DOHH2 (cell line): ENCODE results near the gene BPIFA3.

Experiments
- H3F3A ChIP-seq: fragments of 200-600 bp; sonication (generic), shearing (Covaris generic); 2 replicates; pipeline ENCODE4 v1.6.0; 2016; ENCODE audit warnings: antibody characterized with exemption, mild to moderate bottlenecking; ENCODE audit not compliant: control insufficient read depth, insufficient read depth
- H3K27ac ChIP-seq: fragments of 200-600 bp; sonication (generic); 2 replicates; pipeline ENCODE4 v1.5.1; 2014; ENCODE audit warnings: low read depth, mild to moderate bottlenecking, low read length, moderate library complexity
- H3K27me3 ChIP-seq: fragments of 200-600 bp; sonication (generic); 2 replicates; pipeline ENCODE4 v1.6.1; 2014; ENCODE audit warnings: mild to moderate bottlenecking, low read length, mixed read lengths; ENCODE audit not compliant: control insufficient read depth
- H3K36me3 ChIP-seq: fragments of 200-600 bp; sonication (generic); 2 replicates; pipeline ENCODE4 v1.6.1; 2014; ENCODE audit warnings: mild to moderate bottlenecking, low read length, moderate library complexity, mixed read lengths; ENCODE audit not compliant: control insufficient read depth
- H3K4me1 ChIP-seq: fragments of 200-600 bp; sonication (generic); 2 replicates; pipeline ENCODE4 v1.6.1; 2014; ENCODE audit warnings: mild to moderate bottlenecking, low read length, mixed read lengths; ENCODE audit not compliant: control insufficient read depth
- H3K4me2 ChIP-seq: fragments of 200-600 bp; sonication (generic); 2 replicates; pipeline ENCODE4 v1.6.0; 2014; ENCODE audit warnings: mild to moderate bottlenecking, low read length, moderate library complexity
- H3K4me3 ChIP-seq: fragments of 200-600 bp; sonication (generic); 2 replicates; pipeline ENCODE4 v1.5.1; 2014; ENCODE audit warnings: mild to moderate bottlenecking, low read length, mixed read lengths
- H3K79me2 ChIP-seq: fragments of 200-600 bp; sonication (generic); 2 replicates; pipeline ENCODE4 v1.6.1; 2014; ENCODE audit warnings: mild to moderate bottlenecking, low read length, mixed read lengths; ENCODE audit not compliant: control insufficient read depth
- H3K9me2 ChIP-seq: fragments of 200-600 bp; sonication (generic); replicated peaks from 2 replicates; pipeline ENCODE4 v1.6.1; 2014; ENCODE audit warnings: mild to moderate bottlenecking, low read length, mixed read lengths; ENCODE audit not compliant: control insufficient read depth
- H3K9me3 ChIP-seq: fragments of 200-600 bp; sonication (generic); 2 replicates; pipeline ENCODE4 v1.6.1; 2014; ENCODE audit warnings: antibody characterized with exemption, low read length, mixed read lengths; ENCODE audit not compliant: control insufficient read depth, insufficient read depth
- H4K20me1 ChIP-seq: fragments of 200-600 bp; sonication (generic); 2 replicates; pipeline ENCODE4 v1.6.0; 2014; ENCODE audit warnings: low read depth, mild to moderate bottlenecking, antibody characterized with exemption, low read length, moderate library complexity; ENCODE audit not compliant: control insufficient read depth, insufficient read depth
- EZH2phosphoT487 ChIP-seq: fragments of 200-600 bp; sonication (generic); IDR thresholded peaks from 2 replicates; pipeline ENCODE4 v1.6.1; 2017; ENCODE audit warnings: borderline replicate concordance, mild to moderate bottlenecking, antibody characterized with exemption, low read length, moderate library complexity, mixed read lengths
- TF ChIP-seq, protein P1 (sequence below): fragments of 200-600 bp; sonication (generic); IDR thresholded peaks from one replicate; pipeline ENCODE4 v1.5.1; 2014; ENCODE audit warnings: antibody characterized with exemption, mild to moderate bottlenecking, low read depth, low read length; ENCODE audit not compliant: poor library complexity, severe bottlenecking

The BPIFA3 gene

DNA sequence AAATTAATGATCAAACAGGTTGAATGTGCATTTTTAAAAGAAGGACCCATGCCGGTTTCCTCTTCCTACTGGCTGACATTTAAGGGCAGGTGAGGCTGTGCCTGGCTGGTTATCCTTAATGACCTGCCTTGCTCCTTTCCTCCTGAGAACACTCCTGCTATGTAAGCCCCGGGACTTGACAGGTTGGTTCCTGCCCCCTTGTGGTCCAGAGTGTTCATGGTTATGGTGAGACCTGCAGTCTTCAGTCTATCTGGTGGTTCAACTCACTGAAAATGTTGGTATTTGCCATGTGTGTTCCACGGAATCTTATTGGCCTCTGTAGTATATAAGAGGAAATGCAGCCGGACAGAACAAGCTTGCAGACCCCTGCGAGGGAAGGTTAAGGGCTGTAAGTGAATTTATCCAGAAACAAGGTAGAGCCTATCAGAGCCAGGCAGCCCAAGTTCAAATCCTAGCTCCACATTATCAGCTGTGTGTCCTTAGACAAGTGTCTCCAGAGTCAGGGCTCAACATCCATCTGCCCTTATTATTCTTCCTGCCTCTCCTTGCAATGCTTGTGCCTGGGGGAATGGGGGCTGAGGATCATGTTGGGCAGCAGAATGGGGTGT, 5.2 kb upstream of the BPIFA3 start:
- Histone ChIP-seq H3K9me2 (no peaks in the 10 kb centered on the region), H3F3A (no peaks in the 10 kb centered on the region), H3K9me3 (no peaks in the 10 kb centered on the region), H3K27me3 (peaks cover 12% of the 10 kb centered on the region), H3K79me2 (no peaks in the 10 kb centered on the region), H3K4me2 (no peak overlapping the region), H4K20me1 (0 out of 2 replicates have a peak, but pooled peaks cover 3% of the 10 kb centered on the region), H3K4me3 (no peak overlapping the region), H3K36me3 (no peaks in the 10 kb centered on the region), H3K4me1 (no peaks in the 10 kb centered on the region), H3K27ac (no peak overlapping the region)
- TF ChIP-seq, protein P1, sequence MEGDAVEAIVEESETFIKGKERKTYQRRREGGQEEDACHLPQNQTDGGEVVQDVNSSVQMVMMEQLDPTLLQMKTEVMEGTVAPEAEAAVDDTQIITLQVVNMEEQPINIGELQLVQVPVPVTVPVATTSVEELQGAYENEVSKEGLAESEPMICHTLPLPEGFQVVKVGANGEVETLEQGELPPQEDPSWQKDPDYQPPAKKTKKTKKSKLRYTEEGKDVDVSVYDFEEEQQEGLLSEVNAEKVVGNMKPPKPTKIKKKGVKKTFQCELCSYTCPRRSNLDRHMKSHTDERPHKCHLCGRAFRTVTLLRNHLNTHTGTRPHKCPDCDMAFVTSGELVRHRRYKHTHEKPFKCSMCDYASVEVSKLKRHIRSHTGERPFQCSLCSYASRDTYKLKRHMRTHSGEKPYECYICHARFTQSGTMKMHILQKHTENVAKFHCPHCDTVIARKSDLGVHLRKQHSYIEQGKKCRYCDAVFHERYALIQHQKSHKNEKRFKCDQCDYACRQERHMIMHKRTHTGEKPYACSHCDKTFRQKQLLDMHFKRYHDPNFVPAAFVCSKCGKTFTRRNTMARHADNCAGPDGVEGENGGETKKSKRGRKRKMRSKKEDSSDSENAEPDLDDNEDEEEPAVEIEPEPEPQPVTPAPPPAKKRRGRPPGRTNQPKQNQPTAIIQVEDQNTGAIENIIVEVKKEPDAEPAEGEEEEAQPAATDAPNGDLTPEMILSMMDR, result peak; percentile 58
- no peak for TF ChIP-seq EZH2phosphoT487

DNA sequence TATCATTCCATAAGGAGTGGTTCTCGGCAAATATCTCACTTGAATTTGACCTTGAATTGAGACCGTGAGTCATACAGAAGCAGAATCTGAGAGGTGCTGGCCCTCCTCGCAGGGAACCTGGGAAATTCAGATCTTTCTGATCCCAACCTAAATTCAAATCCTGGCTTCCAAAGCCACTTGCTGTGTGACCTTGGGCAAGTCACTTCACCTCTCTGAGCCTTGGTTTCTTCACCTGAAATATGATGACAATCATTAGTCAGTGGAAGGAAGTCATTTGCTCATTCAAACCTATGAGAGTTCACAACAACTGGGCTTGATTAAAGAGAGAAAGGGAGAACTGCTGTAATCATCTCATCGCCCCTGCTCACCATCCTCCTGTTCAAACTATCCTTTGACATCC, 7.2 kb downstream of the BPIFA3 start:
- Histone ChIP-seq H3K9me2 (no peaks in the 10 kb centered on the region), H3K36me3 (no peaks in the 10 kb centered on the region), H4K20me1 (no peaks in the 10 kb centered on the region), H3K27me3 (peaks cover 7% of the 10 kb centered on the region), H3K79me2 (no peaks in the 10 kb centered on the region), H3K9me3 (no peaks in the 10 kb centered on the region), H3K4me3 (no peak overlapping the region), H3K4me2 (no peak overlapping the region), H3K27ac (no peak overlapping the region), H3K4me1 (no peaks in the 10 kb centered on the region), H3F3A (no peaks in the 10 kb centered on the region)
- TF ChIP-seq, protein P1, result no peak
- TF ChIP-seq EZH2phosphoT487, result no peak

DNA sequence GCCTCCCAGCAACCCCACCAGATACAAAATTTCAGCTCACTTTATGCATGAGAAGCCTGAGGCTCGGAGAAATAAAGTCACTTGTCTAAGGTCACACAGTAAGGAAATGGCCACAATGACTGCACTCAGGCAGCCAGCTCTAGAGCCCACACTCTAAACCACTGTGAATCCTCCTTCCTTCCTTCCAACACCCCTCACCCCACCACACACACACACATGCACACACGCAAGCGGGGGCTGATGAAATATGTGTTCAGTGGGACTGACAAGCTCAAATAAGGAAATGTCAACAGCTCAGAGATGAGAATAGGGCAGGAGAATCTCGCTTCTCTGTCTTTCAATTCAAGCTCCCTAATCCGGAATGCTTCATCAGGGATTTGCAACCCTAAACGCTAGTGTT, 12.7 kb downstream of the BPIFA3 start:
- H3K4me1 ChIP-seq, result no peaks in the 10 kb centered on the region
- no peaks in the 10 kb centered on the region for H3K36me3 ChIP-seq
- no peaks in the 10 kb centered on the region for H4K20me1 ChIP-seq
- no peaks in the 10 kb centered on the region for H3K9me3 ChIP-seq
- no peak overlapping the region for H3K4me3 ChIP-seq
- no peaks in the 10 kb centered on the region for H3K79me2 ChIP-seq
- H3F3A ChIP-seq, result no peaks in the 10 kb centered on the region
- no peak overlapping the region for H3K4me2 ChIP-seq
- H3K9me2 ChIP-seq, result no peaks in the 10 kb centered on the region
- no peak overlapping the region for H3K27ac ChIP-seq
- TF ChIP-seq EZH2phosphoT487, result no peak
- TF ChIP-seq, protein P1, result no peak
- H3K27me3 ChIP-seq, result peaks cover 25% of the 10 kb centered on the region

DNA sequence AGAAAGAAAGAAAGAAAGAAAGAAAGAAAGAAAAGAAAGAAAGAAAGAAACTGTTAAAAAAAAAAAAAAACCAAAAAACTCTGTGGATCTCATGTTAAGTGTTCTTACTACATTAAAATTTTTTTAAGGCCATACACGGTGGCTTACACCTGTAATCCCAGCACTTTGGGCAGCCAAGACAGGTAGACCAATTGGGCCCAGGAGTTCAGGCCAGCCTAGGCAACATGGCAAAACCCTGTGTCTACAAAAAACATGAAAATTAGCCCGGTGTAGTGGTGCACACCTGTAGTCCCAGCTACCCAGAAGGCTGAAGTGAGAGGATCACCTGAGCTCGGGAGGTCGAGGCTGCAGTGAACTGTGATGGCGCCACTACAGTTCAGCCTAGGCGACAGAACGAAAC, 14.1 kb downstream of the BPIFA3 start:
- H3K27me3 ChIP-seq, result peaks cover 25% of the 10 kb centered on the region
- H3F3A ChIP-seq, result no peaks in the 10 kb centered on the region
- no peak overlapping the region for H3K4me3 ChIP-seq
- H3K27ac ChIP-seq, result no peak overlapping the region
- H4K20me1 ChIP-seq, result no peaks in the 10 kb centered on the region
- no peaks in the 10 kb centered on the region for H3K36me3 ChIP-seq
- no peaks in the 10 kb centered on the region for H3K9me3 ChIP-seq
- H3K79me2 ChIP-seq, result no peaks in the 10 kb centered on the region
- H3K4me1 ChIP-seq, result no peaks in the 10 kb centered on the region
- no peaks in the 10 kb centered on the region for H3K9me2 ChIP-seq
- TF ChIP-seq, protein P1, result no peak
- no peak for TF ChIP-seq EZH2phosphoT487
- H3K4me2 ChIP-seq, result no peak overlapping the region
